SK-N-SH treated with all-trans-retinoic acid at 6 μM for 48 hours (cell line): ENCODE measurements around the gene DYNC1LI1.

Experiments used
- ATAC-seq: fragments of 200-7000 bp; cut with Tn5 transposase; 3 replicates; pipeline ENCODE4 v1.9.1; 2020; ENCODE audit warnings: mild to moderate bottlenecking, moderate library complexity
- ARNTL ChIP-seq: fragments of 450-650 bp; formaldehyde crosslinking; IDR thresholded peaks from 2 replicates; pipeline ENCODE4 v1.5.0; 2020; ENCODE audit warnings: low read depth, mild to moderate bottlenecking, moderate library complexity, borderline replicate concordance
- BACH2 ChIP-seq: fragments of 250-450 bp; sonication (Bioruptor Pico); IDR thresholded peaks from 2 replicates; pipeline ENCODE4 v1.9.0; 2021; ENCODE audit warnings: mild to moderate bottlenecking, borderline replicate concordance
- CSDC2 ChIP-seq: fragments of 250-450 bp; sonication (Bioruptor Pico); IDR thresholded peaks from 2 replicates; pipeline ENCODE4 v1.5.0; 2020; ENCODE audit warnings: mild to moderate bottlenecking, moderate library complexity
- CSRNP3 ChIP-seq: fragments of 250-450 bp; sonication (Bioruptor Pico); IDR thresholded peaks from 2 replicates; pipeline ENCODE4 v1.5.1; 2021; ENCODE audit warnings: mild to moderate bottlenecking, moderate library complexity
- ESRRG ChIP-seq: fragments of 250-450 bp; sonication (Bioruptor Pico); IDR thresholded peaks from 2 replicates; pipeline ENCODE4 v1.6.1; 2021; ENCODE audit warnings: mild to moderate bottlenecking
- GLIS3 ChIP-seq: fragments of 250-450 bp; sonication (Bioruptor Pico); IDR thresholded peaks from 2 replicates; pipeline ENCODE4 v1.5.0; 2020; ENCODE audit warnings: mild to moderate bottlenecking, moderate library complexity
- ISL1 ChIP-seq: fragments of 250-450 bp; sonication (Bioruptor Pico); IDR thresholded peaks from 2 replicates; pipeline ENCODE4 v2.1.2; 2022; ENCODE audit warnings: mild to moderate bottlenecking, moderate library complexity
- OSR1 ChIP-seq: fragments of 250-450 bp; sonication (Bioruptor Pico); IDR thresholded peaks from 2 replicates; pipeline ENCODE4 v1.8.0; 2022; ENCODE audit warnings: moderate library complexity, mild to moderate bottlenecking, inconsistent platforms
- POU6F1 ChIP-seq: fragments of 250-450 bp; sonication (Bioruptor Pico); IDR thresholded peaks from 2 replicates; pipeline ENCODE4 v1.8.0; 2021; ENCODE audit warnings: low read depth, mild to moderate bottlenecking, moderate library complexity, borderline replicate concordance
- PPARA ChIP-seq: fragments of 250-450 bp; sonication (Bioruptor Pico); IDR thresholded peaks from 2 replicates; pipeline ENCODE4 v1.5.0; 2020; ENCODE audit warnings: mild to moderate bottlenecking, borderline replicate concordance
- RARB ChIP-seq: fragments of 250-450 bp; sonication (Bioruptor Pico); IDR thresholded peaks from 2 replicates; pipeline ENCODE4 v1.8.0; 2021; ENCODE audit warnings: mild to moderate bottlenecking, moderate library complexity
- SNAI2 ChIP-seq: fragments of 250-450 bp; sonication (Bioruptor Pico); IDR thresholded peaks from 2 replicates; pipeline ENCODE4 v1.5.0; 2020; ENCODE audit warnings: mild to moderate bottlenecking, moderate library complexity
- TCF4 ChIP-seq: fragments of 250-450 bp; sonication (Bioruptor Pico); IDR thresholded peaks from 2 replicates; pipeline ENCODE4 v1.8.0; 2021; ENCODE audit warnings: mild to moderate bottlenecking, moderate library complexity, borderline replicate concordance
- TOX ChIP-seq: fragments of 250-450 bp; sonication (Bioruptor Pico); IDR thresholded peaks from 2 replicates; pipeline ENCODE4 v1.8.0; 2021; ENCODE audit warnings: mild to moderate bottlenecking, moderate library complexity, borderline replicate concordance
- ZC3H10 ChIP-seq: fragments of 250-450 bp; sonication (Bioruptor Pico); IDR thresholded peaks from 2 replicates; pipeline ENCODE4 v1.5.1; 2021; ENCODE audit warnings: mild to moderate bottlenecking, moderate library complexity
- ZFP3 ChIP-seq: fragments of 250-450 bp; sonication (Bioruptor Pico); IDR thresholded peaks from 2 replicates; pipeline ENCODE4 v1.5.0; 2020; ENCODE audit warnings: mild to moderate bottlenecking, moderate library complexity
- ZFP30 ChIP-seq: fragments of 450-650 bp; formaldehyde crosslinking; IDR thresholded peaks from 2 replicates; pipeline ENCODE4 v1.5.0; 2022; ENCODE audit warnings: mild to moderate bottlenecking, moderate library complexity
- ZNF565 ChIP-seq: fragments of 450-650 bp; formaldehyde crosslinking; conservative IDR thresholded peaks from 2 replicates; pipeline ENCODE4 v1.5.0; 2020; ENCODE audit warnings: low read depth, mild to moderate bottlenecking, moderate library complexity
- ZNF70 ChIP-seq: fragments of 450-650 bp; formaldehyde crosslinking; IDR thresholded peaks from 2 replicates; pipeline ENCODE4 v1.5.0; 2020; ENCODE audit warnings: mild to moderate bottlenecking, moderate library complexity
- ZNF8 ChIP-seq: fragments of 450-650 bp; formaldehyde crosslinking; IDR thresholded peaks from 2 replicates; pipeline ENCODE4 v1.5.0; 2020; ENCODE audit warnings: mild to moderate bottlenecking, moderate library complexity
- TF ChIP-seq, protein P1 (sequence below): fragments of 250-450 bp; sonication (Bioruptor Pico); IDR thresholded peaks from 2 replicates; pipeline ENCODE4 v1.8.0; 2020; ENCODE audit warnings: mild to moderate bottlenecking, moderate library complexity, borderline replicate concordance
- TF ChIP-seq, protein P2 (sequence below): fragments of 250-450 bp; sonication (Bioruptor Pico); IDR thresholded peaks from 2 replicates; pipeline ENCODE4 v1.5.1; 2020; ENCODE audit warnings: low read depth, mild to moderate bottlenecking, moderate library complexity

Gene DYNC1LI1

GRCh38 chr3:32596282-32596908 lies 25.7 kb upstream of the DYNC1LI1 start:
- TF ChIP-seq CSRNP3 (CRISPR knock-in tag) = no peak
- no peak for TF ChIP-seq ARNTL (CRISPR knock-in tag)
- TF ChIP-seq CSDC2 = no peak
- no peak for TF ChIP-seq POU6F1 (CRISPR knock-in tag)
- TF ChIP-seq OSR1 (CRISPR knock-in tag) = no peak
- TF ChIP-seq TCF4 (CRISPR knock-in tag) = no peak
- TF ChIP-seq SNAI2 (CRISPR knock-in tag) = no peak
- TF ChIP-seq TOX (CRISPR knock-in tag) = no peak
- no peak for TF ChIP-seq ZNF8 (CRISPR knock-in tag)
- TF ChIP-seq ZC3H10 = no peak
- TF ChIP-seq ZFP3 (CRISPR knock-in tag) = no peak
- no peak for TF ChIP-seq ZNF70 (CRISPR knock-in tag)
- TF ChIP-seq, protein P1, sequence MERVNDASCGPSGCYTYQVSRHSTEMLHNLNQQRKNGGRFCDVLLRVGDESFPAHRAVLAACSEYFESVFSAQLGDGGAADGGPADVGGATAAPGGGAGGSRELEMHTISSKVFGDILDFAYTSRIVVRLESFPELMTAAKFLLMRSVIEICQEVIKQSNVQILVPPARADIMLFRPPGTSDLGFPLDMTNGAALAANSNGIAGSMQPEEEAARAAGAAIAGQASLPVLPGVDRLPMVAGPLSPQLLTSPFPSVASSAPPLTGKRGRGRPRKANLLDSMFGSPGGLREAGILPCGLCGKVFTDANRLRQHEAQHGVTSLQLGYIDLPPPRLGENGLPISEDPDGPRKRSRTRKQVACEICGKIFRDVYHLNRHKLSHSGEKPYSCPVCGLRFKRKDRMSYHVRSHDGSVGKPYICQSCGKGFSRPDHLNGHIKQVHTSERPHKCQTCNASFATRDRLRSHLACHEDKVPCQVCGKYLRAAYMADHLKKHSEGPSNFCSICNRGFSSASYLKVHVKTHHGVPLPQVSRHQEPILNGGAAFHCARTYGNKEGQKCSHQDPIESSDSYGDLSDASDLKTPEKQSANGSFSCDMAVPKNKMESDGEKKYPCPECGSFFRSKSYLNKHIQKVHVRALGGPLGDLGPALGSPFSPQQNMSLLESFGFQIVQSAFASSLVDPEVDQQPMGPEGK = no peak
- TF ChIP-seq BACH2 (CRISPR knock-in tag) = no peak
- no peak for ATAC-seq

DNA sequence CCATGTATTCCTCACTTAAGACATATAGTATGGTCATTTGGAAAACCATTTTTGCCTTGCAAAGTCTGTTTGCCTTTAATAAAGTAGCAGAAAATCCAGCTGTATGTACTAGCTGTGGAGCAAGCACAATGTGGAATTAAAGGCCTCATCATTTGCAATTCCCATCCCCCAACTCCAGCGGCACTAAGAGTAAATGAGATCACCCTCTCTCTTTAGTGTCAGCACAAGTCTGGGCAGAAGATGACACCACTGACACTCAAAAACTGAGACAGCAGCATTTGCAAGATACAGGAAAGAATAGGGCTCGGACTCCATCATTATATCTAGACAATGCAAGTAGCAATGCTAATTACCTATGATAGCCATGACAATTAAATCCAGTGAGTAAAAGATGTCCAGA lies 24.7 kb upstream of the DYNC1LI1 start:
- no peak for ATAC-seq
- TF ChIP-seq CSRNP3 (CRISPR knock-in tag) (no peak), BACH2 (CRISPR knock-in tag) (no peak), RARB (CRISPR knock-in tag) (no peak), TOX (CRISPR knock-in tag) (no peak), ZNF70 (CRISPR knock-in tag) (no peak), CSDC2 (no peak), ZFP30 (no peak), POU6F1 (CRISPR knock-in tag) (no peak), ZNF565 (no peak), PPARA (no peak), TCF4 (CRISPR knock-in tag) (no peak), ZFP3 (CRISPR knock-in tag) (no peak), ESRRG (no peak), SNAI2 (CRISPR knock-in tag) (no peak), ZNF8 (CRISPR knock-in tag) (no peak), ISL1 (CRISPR knock-in tag) (no peak), GLIS3 (no peak)
- TF ChIP-seq, protein P2, sequence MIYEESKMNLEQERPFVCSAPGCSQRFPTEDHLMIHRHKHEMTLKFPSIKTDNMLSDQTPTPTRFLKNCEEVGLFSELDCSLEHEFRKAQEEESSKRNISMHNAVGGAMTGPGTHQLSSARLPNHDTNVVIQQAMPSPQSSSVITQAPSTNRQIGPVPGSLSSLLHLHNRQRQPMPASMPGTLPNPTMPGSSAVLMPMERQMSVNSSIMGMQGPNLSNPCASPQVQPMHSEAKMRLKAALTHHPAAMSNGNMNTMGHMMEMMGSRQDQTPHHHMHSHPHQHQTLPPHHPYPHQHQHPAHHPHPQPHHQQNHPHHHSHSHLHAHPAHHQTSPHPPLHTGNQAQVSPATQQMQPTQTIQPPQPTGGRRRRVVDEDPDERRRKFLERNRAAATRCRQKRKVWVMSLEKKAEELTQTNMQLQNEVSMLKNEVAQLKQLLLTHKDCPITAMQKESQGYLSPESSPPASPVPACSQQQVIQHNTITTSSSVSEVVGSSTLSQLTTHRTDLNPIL (CRISPR knock-in tag) = no peak
- TF ChIP-seq, protein P1 = no peak
